K562 (cell line): ENCODE data around the gene AJAP1.

Source experiments
- ATF4 ChIP-seq: fragments of 450-650 bp; formaldehyde crosslinking; IDR thresholded peaks from 2 replicates; pipeline ENCODE4 v1.4.0; 2022; ENCODE audit warnings: mild to moderate bottlenecking, moderate library complexity
- MECOM ChIP-seq: fragments of 250-450 bp; sonication (Bioruptor Pico); IDR thresholded peaks from 2 replicates; pipeline ENCODE4 v1.8.0; 2022; ENCODE audit warnings: inconsistent platforms
- POLR2AphosphoS5 ChIP-seq: IDR thresholded peaks from 2 replicates; pipeline ENCODE4 v1.6.1; 2011; ENCODE audit warnings: mild to moderate bottlenecking, low read depth, low read length, moderate library complexity; ENCODE audit not compliant: control insufficient read depth, insufficient read depth
- POLR3A ChIP-seq: IDR thresholded peaks from 2 replicates; pipeline ENCODE4 v1.6.1; 2011; ENCODE audit warnings: borderline replicate concordance, mild to moderate bottlenecking, moderate library complexity; ENCODE audit not compliant: insufficient read length, insufficient read depth; ENCODE audit errors: extremely low read depth
- ZBTB8A ChIP-seq: fragments of 450-650 bp; IDR thresholded peaks from 2 replicates; pipeline ENCODE4 v1.6.1; 2018; ENCODE audit warnings: mild to moderate bottlenecking, moderate library complexity; ENCODE audit not compliant: partially characterized antibody
- ZNF431 ChIP-seq: sonication (generic); formaldehyde crosslinking; IDR thresholded peaks from 2 replicates; pipeline ENCODE4 v1.8.0; 2022; ENCODE audit warnings: mild to moderate bottlenecking, missing genetic modification reagents
- TF ChIP-seq, protein P1 (sequence below): sonication (generic); formaldehyde crosslinking; IDR thresholded peaks from 2 replicates; pipeline ENCODE4 v1.5.0; 2020; ENCODE audit warnings: missing genetic modification reagents

DNA sequence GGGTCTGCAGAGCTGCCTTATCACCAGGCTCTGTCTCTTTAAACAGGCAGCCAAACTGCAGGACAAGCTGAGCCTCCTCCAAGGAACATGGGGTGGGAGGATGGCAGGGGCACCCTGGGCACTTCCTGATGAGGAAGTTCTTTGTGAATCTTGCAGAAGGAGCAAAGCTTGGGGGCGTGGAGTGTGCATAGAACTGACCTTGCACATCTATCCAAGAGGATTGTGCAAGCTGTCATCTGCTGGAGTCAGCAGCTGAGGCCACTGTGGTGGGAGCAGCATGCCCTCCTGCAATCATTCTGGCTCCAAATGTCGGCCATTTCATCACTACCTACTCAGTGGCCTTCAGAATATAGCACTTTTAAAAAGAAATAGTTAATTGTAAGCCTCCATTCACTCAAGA, 182.2 kb downstream of the AJAP1 start:
- no peak for TF ChIP-seq MECOM
- TF ChIP-seq, protein P1, sequence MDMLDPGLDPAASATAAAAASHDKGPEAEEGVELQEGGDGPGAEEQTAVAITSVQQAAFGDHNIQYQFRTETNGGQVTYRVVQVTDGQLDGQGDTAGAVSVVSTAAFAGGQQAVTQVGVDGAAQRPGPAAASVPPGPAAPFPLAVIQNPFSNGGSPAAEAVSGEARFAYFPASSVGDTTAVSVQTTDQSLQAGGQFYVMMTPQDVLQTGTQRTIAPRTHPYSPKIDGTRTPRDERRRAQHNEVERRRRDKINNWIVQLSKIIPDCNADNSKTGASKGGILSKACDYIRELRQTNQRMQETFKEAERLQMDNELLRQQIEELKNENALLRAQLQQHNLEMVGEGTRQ (CRISPR knock-in tag): no peak
- TF ChIP-seq ATF4 (CRISPR knock-in tag): no peak
- TF ChIP-seq ZNF431 (CRISPR knock-in tag): no peak
- no peak for TF ChIP-seq POLR2AphosphoS5
- TF ChIP-seq POLR3A: no peak
- no peak for TF ChIP-seq ZBTB8A
